Adrenal gland (tissue), 12 donors: ENCODE data around the gene DACT3. TPM values are rescaled to one million over a fixed set of nuclear protein-coding genes. Genes with fewer than 3 reads are reported as not detected.

Experiments used
- DNase-seq, 7 donors: peaks; one replicate each; pipeline ENCODE4 v3.0.0-alpha.2; 2019 to 2020
- H3K27ac ChIP-seq, 5 donors: fragments of 200-600 bp; sonication (generic) in 4 of 5; 1 replicate in 3 of 5; 2 replicates in 2 of 5; pipeline versions ENCODE4 v1.5.1 to v1.8.0; 2016 to 2020; ENCODE audit warnings: mild to moderate bottlenecking in 1 of 5
- H3K27me3 ChIP-seq: fragments of 200-600 bp; 2 replicates; pipeline ENCODE4 v1.8.0; 2021
- H3K36me3 ChIP-seq, 2 donors: fragments of 200-600 bp; replicated peaks in 1 of 2; 1 replicate in 1 of 2; 2 replicates in 1 of 2; pipeline versions ENCODE4 v1.5.1 to v1.8.0; 2018 to 2022
- H3K4me1 ChIP-seq, 2 donors: fragments of 200-600 bp; replicated peaks in 1 of 2; 1 replicate in 1 of 2; 2 replicates in 1 of 2; pipeline versions ENCODE4 v1.5.1 to v1.8.0; 2018 to 2021
- H3K4me3 ChIP-seq, 4 donors: fragments of 200-600 bp; sonication (generic) in 3 of 4; one replicate each; pipeline ENCODE4 v1.5.1; 2016 to 2018
- H3K9me3 ChIP-seq, 3 donors: fragments of 200-600 bp; sonication (generic) in 1 of 3; replicated peaks in 1 of 3; 1 replicate in 2 of 3; 2 replicates in 1 of 3; pipeline versions ENCODE4 v1.5.1 to v1.8.0; 2016 to 2021
- CTCF ChIP-seq, 6 experiments: fragments of 450-650 bp in 4 of 6; fragments of 200-600 bp in 2 of 6; sonication (generic) in 1 of 6; IDR thresholded peaks; 1 replicate in 5 of 6; 2 replicates in 1 of 6; pipeline versions ENCODE4 v1.5.1 to v1.8.0; 2016 to 2021; ENCODE audit warnings: antibody characterized with exemption in 6 of 6, mild to moderate bottlenecking in 2 of 6, moderate library complexity in 1 of 6
- POLR2A ChIP-seq, 2 donors: fragments of 450-650 bp; IDR thresholded peaks; one replicate each; pipeline ENCODE4 v1.6.1; 2017; ENCODE audit warnings: antibody characterized with exemption in 2 of 2, mild to moderate bottlenecking in 2 of 2, moderate library complexity in 1 of 2
- WGBS, 4 donors: extraction: QIAGEN DNeasy Blood & Tissue Kit in 2 of 4; methylation state at CpG; one replicate each; pipeline versions ENCODE4 v1.1.5 to v1.1.7; 2013 to 2017; 5-methylcytosine and 5-hydroxymethylcytosine counted together
- intact Hi-C, 2 donors: fragments of 100-400 bp; cut with DNase I; formaldehyde crosslinking; loops; one replicate each; pipeline versions ENCODE4 v1.14.1 to v1.15.0; 2022 to 2023
- polyA plus RNA-seq, 3 donors: library from polyadenylated mRNA; stranded (reverse); fragments of 200-250 nt in 2 of 3; fragments of 350-450 nt in 1 of 3; fragmentation: Illumina TruSeq in 1 of 3; extraction: RNeasy Lipid Tissue Mini Kit (QIAGEN cat#74804) in 1 of 3; gene quantifications; one replicate each; pipeline ENCODE4 v1.2.3, GENCODE V29; 2013 to 2014
- total RNA-seq, 9 donors: library from RNA; depleted of rRNA in 4 of 9; stranded (reverse); fragments of >200 nt in 4 of 9; fragments of 120-200 nt in 1 of 9; fragmentation: NEBNext Ultra II Directional in 1 of 9; extraction: Animal tissue kit (Norgen Biotek cat#: 25700) in 1 of 9; gene quantifications; one replicate each; pipeline versions ENCODE4 v1.1.0 to v1.2.4, GENCODE V29; 2013 to 2023
- donor health status: healthy with polysubstance abuse.
- donor health status: Bipolar disorder and iron deficiency.
- donor health status: DM: yes; HTN: yes; CAD: no.
- donor health status: DM: no; HTN: no; CAD: no.
- donor health status: DM: no; HTN: no; CAD: no.
- donor health status: DM: yes; HTN: yes; CAD: no.

DACT3 gene
- total and polyA plus RNA-seq, 12 donors, result 1.7 to 9.8 (median 3.7) TPM

- TF ChIP-seq POLR2A (IDR thresholded peaks at IDR 0.05) (no peak), CTCF (IDR thresholded peaks at IDR 0.05) (no peak)
- intact Hi-C loops, result no loop called here
- no peaks in the 10 kb centered on the region for H3K27me3 ChIP-seq
- H3K9me3 ChIP-seq, result no peaks in the 10 kb centered on the region
- no peak for DNase-seq
- H3K36me3 ChIP-seq, result no peaks in the 10 kb centered on the region
- 83 to 90% (median 87%) methylated on average over 6 of the region's 6 CpGs for WGBS, 4 donors
- no peak overlapping the region for H3K27ac ChIP-seq
- peaks cover 0 to 24% of the 10 kb centered on the region in 2 donors for H3K4me1 ChIP-seq
- H3K4me3 ChIP-seq, result no peak overlapping the region
These were observed 43.4 kb downstream of the DACT3 start for GRCh38 chr19:46617601-46618000.

GRCh38 chr19:46616631-46617322, 44.2 kb downstream of the DACT3 start:
- H3K4me3 ChIP-seq, result no peak overlapping the region
- WGBS, 4 donors, result 15 to 23% (median 17%) methylated on average over 17 of the region's 17 CpGs
- intact Hi-C loops, result no loop called here
- H3K9me3 ChIP-seq, result no peaks in the 10 kb centered on the region
- no peaks in the 10 kb centered on the region for H3K27me3 ChIP-seq
- peaks cover 0 to 24% of the 10 kb centered on the region in 2 donors for H3K4me1 ChIP-seq
- DNase-seq, result peak; percentile 63 to 83 (median 72)
- no peaks in the 10 kb centered on the region for H3K36me3 ChIP-seq
- TF ChIP-seq CTCF (IDR thresholded peaks at IDR 0.05) (peak in 4 of 6 experiments; percentile 37 to 48 (median 40)), POLR2A (IDR thresholded peaks at IDR 0.05) (no peak)
- H3K27ac ChIP-seq, result peak overlapping the region in 1 of 5 donors; percentile 6

GRCh38 chr19:46615966-46616365, 45.0 kb downstream of the DACT3 start:
- no peak for TF ChIP-seq CTCF (IDR thresholded peaks at IDR 0.05)
- TF ChIP-seq POLR2A (IDR thresholded peaks at IDR 0.05), result no peak
- Histone ChIP-seq H3K27ac (no peak overlapping the region), H3K4me1 (peaks cover 0 to 24% of the 10 kb centered on the region in 2 donors), H3K27me3 (no peaks in the 10 kb centered on the region), H3K36me3 (no peaks in the 10 kb centered on the region), H3K9me3 (no peaks in the 10 kb centered on the region), H3K4me3 (no peak overlapping the region)
- intact Hi-C loops, result no loop called here
- WGBS, 4 donors, result 60 to 76% (median 70%) methylated on average over 10 of the region's 10 CpGs
- DNase-seq, result no peak

- DNase-seq, result peak; percentile 77 to 93 (median 85)
- intact Hi-C loops, result loop anchor here (5.0 kb wide), 1 partner anchor 48 kb away; the partner anchor contains the start of gene DACT3 (in 2 of the 2)
- Histone ChIP-seq H3K27me3 (no peaks in the 10 kb centered on the region), H3K9me3 (no peaks in the 10 kb centered on the region), H3K4me1 (peaks cover 0 to 17% of the 10 kb centered on the region in 2 donors), H3K36me3 (peaks cover 0 to 10% of the 10 kb centered on the region in 2 donors), H3K4me3 (no peak overlapping the region), H3K27ac (no peak overlapping the region)
- WGBS, 4 donors, result 7 to 10% (median 8%) methylated on average over 12 of the region's 12 CpGs
- TF ChIP-seq CTCF (IDR thresholded peaks at IDR 0.05) (peak; percentile 76 to 91 (median 86)), POLR2A (IDR thresholded peaks at IDR 0.05) (no peak)
These were observed 46.8 kb downstream of the DACT3 start for GRCh38 chr19:46614114-46614722.
